HEK293 (cell line): ENCODE measurements around the gene PARVA.

Source experiments
- CTCF ChIA-PET: fragments of 350-600 bp; formaldehyde crosslinking; extraction: SDS; loops from one replicate; lab custom pipeline; 2021; ENCODE audit warnings: antibody characterized with exemption; lab: Yijun Ruan, JAX
- POLR2A ChIA-PET: fragments of 300-600 bp; formaldehyde crosslinking; extraction: SDS; loops from one replicate; lab custom pipeline; 2020; ENCODE audit warnings: antibody characterized with exemption, inconsistent platforms; lab: Yijun Ruan, JAX
- H3K27ac ChIP-seq: fragments of 200-500 bp; sonication (Bioruptor generic); 2 replicates; pipeline ENCODE4 v1.5.1; 2014; ENCODE audit warnings: low read depth, low read length, control low read depth, inconsistent platforms; ENCODE audit errors: extremely low read depth
- H3K36me3 ChIP-seq, 2 experiments: fragments of 200-500 bp in 1 of 2; sonication (Bioruptor generic) in 1 of 2; 1 replicate in 1 of 2; 2 replicates in 1 of 2; pipeline ENCODE4 v1.5.1; 2014 to 2017; ENCODE audit warnings: inconsistent platforms in 2 of 2, low read length in 2 of 2; ENCODE audit not compliant: control insufficient read depth in 2 of 2, insufficient read depth in 1 of 2
- H3K4me1 ChIP-seq: fragments of 200-500 bp; sonication (Bioruptor generic); 2 replicates; pipeline ENCODE4 v1.5.1; 2014; ENCODE audit warnings: mild to moderate bottlenecking, low read length, inconsistent platforms; ENCODE audit not compliant: control insufficient read depth, insufficient read depth
- H3K4me3 ChIP-seq: 2 replicates; pipeline ENCODE4 v1.5.1; 2011; ENCODE audit warnings: low read depth, mild to moderate bottlenecking, control low read depth, low read length, moderate library complexity
- H3K9me3 ChIP-seq: fragments of 200-500 bp; sonication (Bioruptor generic); 2 replicates; pipeline ENCODE4 v1.5.1; 2014; ENCODE audit warnings: low read depth, low read length, inconsistent platforms; ENCODE audit not compliant: control insufficient read depth, insufficient read depth
- AEBP2 ChIP-seq: fragments of 450-650 bp; formaldehyde crosslinking; IDR thresholded peaks from 2 replicates; pipeline ENCODE4 v1.5.1; 2016; ENCODE audit warnings: missing biosample characterization, missing genetic modification characterization, borderline replicate concordance
- BCL6B ChIP-seq: fragments of 450-650 bp; formaldehyde crosslinking; IDR thresholded peaks from 2 replicates; pipeline ENCODE4 v1.5.1; 2017; ENCODE audit warnings: missing biosample characterization, missing genetic modification characterization
- GLI4 ChIP-seq: fragments of 450-650 bp; formaldehyde crosslinking; IDR thresholded peaks from 2 replicates; pipeline ENCODE4 v1.5.1; 2016; ENCODE audit warnings: missing biosample characterization, missing genetic modification characterization
- GLIS2 ChIP-seq: fragments of 450-650 bp; formaldehyde crosslinking; IDR thresholded peaks from 2 replicates; pipeline ENCODE4 v1.5.1; 2016; ENCODE audit warnings: missing biosample characterization, missing genetic modification characterization
- HOXA7 ChIP-seq: sonication (generic); formaldehyde crosslinking; IDR thresholded peaks from 2 replicates; pipeline ENCODE4 v1.8.1; 2022; ENCODE audit warnings: missing genetic modification reagents, borderline replicate concordance
- HOXC10 ChIP-seq: sonication (generic); formaldehyde crosslinking; IDR thresholded peaks from 2 replicates; pipeline ENCODE4 v1.8.1; 2023; ENCODE audit warnings: mild to moderate bottlenecking, missing genetic modification reagents
- PRDM6 ChIP-seq: fragments of 450-650 bp; formaldehyde crosslinking; IDR thresholded peaks from 2 replicates; pipeline ENCODE4 v1.5.1; 2017; ENCODE audit warnings: missing biosample characterization, missing genetic modification characterization
- SCRT1 ChIP-seq: fragments of 450-650 bp; formaldehyde crosslinking; IDR thresholded peaks from 2 replicates; pipeline ENCODE4 v1.5.1; 2016; ENCODE audit warnings: missing biosample characterization, missing genetic modification characterization, borderline replicate concordance
- SETDB1 ChIP-seq: IDR thresholded peaks from one replicate; pipeline ENCODE4 v1.6.1; 2017; ENCODE audit warnings: mild to moderate bottlenecking, low read length, moderate library complexity, mixed read lengths; ENCODE audit not compliant: insufficient read length
- TRIM28 ChIP-seq: IDR thresholded peaks from 2 replicates; pipeline ENCODE4 v1.6.1; 2011; ENCODE audit warnings: low read length, control low read depth, borderline replicate concordance
- ZBTB1 ChIP-seq: fragments of 450-650 bp; formaldehyde crosslinking; IDR thresholded peaks from 2 replicates; pipeline ENCODE4 v1.5.1; 2016; ENCODE audit warnings: missing biosample characterization, missing genetic modification characterization
- ZBTB44 ChIP-seq: fragments of 450-650 bp; IDR thresholded peaks from 2 replicates; pipeline ENCODE4 v1.5.1; 2018; ENCODE audit warnings: missing biosample characterization, mild to moderate bottlenecking, missing genetic modification characterization
- ZFHX2 ChIP-seq: fragments of 450-650 bp; formaldehyde crosslinking; conservative IDR thresholded peaks from 2 replicates; pipeline ENCODE4 v1.5.1; 2016; ENCODE audit warnings: missing biosample characterization, missing genetic modification characterization
- ZNF132 ChIP-seq: fragments of 450-650 bp; formaldehyde crosslinking; IDR thresholded peaks from 2 replicates; pipeline ENCODE4 v1.5.1; 2017; ENCODE audit warnings: missing biosample characterization, missing genetic modification characterization, borderline replicate concordance
- ZNF138 ChIP-seq: fragments of 450-650 bp; formaldehyde crosslinking; IDR thresholded peaks from 2 replicates; pipeline ENCODE4 v1.5.1; 2016; ENCODE audit warnings: missing biosample characterization, missing genetic modification characterization, borderline replicate concordance
- ZNF155 ChIP-seq: fragments of 450-650 bp; formaldehyde crosslinking; IDR thresholded peaks from 2 replicates; pipeline ENCODE4 v1.5.1; 2016; ENCODE audit warnings: missing biosample characterization, missing genetic modification characterization
- ZNF157 ChIP-seq: fragments of 450-650 bp; formaldehyde crosslinking; IDR thresholded peaks from 2 replicates; pipeline ENCODE4 v1.5.1; 2016; ENCODE audit warnings: missing biosample characterization, missing genetic modification characterization
- ZNF521 ChIP-seq: fragments of 450-650 bp; formaldehyde crosslinking; IDR thresholded peaks from 2 replicates; pipeline ENCODE4 v1.5.1; 2017; ENCODE audit warnings: missing biosample characterization, mild to moderate bottlenecking, missing genetic modification characterization
- ZNF530 ChIP-seq: fragments of 450-650 bp; formaldehyde crosslinking; IDR thresholded peaks from 2 replicates; pipeline ENCODE4 v1.5.1; 2016; ENCODE audit warnings: low read depth, missing biosample characterization, missing genetic modification characterization
- ZNF626 ChIP-seq: fragments of 450-650 bp; sonication (Bioruptor Pico); formaldehyde crosslinking; IDR thresholded peaks from 2 replicates; pipeline ENCODE4 v1.5.1; 2018; ENCODE audit warnings: missing biosample characterization, missing genetic modification characterization, inconsistent platforms
- ZNF658 ChIP-seq: fragments of 450-650 bp; formaldehyde crosslinking; IDR thresholded peaks from 2 replicates; pipeline ENCODE4; 2016; ENCODE audit warnings: missing biosample characterization, missing genetic modification characterization
- ZNF660 ChIP-seq: fragments of 450-650 bp; IDR thresholded peaks from 2 replicates; pipeline ENCODE4 v1.5.1; 2018; ENCODE audit warnings: missing biosample characterization, mild to moderate bottlenecking, missing genetic modification characterization
- ZNF830 ChIP-seq: fragments of 450-650 bp; IDR thresholded peaks from 2 replicates; pipeline ENCODE4 v1.5.0; 2018; ENCODE audit warnings: missing biosample characterization, missing genetic modification characterization, low read depth, mild to moderate bottlenecking, moderate library complexity

Gene PARVA

GRCh38 chr11:12464303-12464702 lies 86.9 kb downstream of the PARVA start (continued):
- TF ChIP-seq HOXC10 (CRISPR knock-in tag) (no peak), SETDB1 (peak; percentile 56), PRDM6 (tag by site-specific recombination) (no peak), TRIM28 (peak; percentile 55; the same call in 1 of the 2 replicates), ZNF626 (no peak), ZNF132 (tag by site-specific recombination) (no peak), ZNF830 (tag by site-specific recombination) (no peak), ZNF155 (tag by site-specific recombination) (no peak), GLIS2 (tag by site-specific recombination) (no peak), ZBTB1 (tag by site-specific recombination) (no peak)

GRCh38 chr11:12465332-12465731 lies 88.0 kb downstream of the PARVA start:
- TF ChIP-seq SCRT1 (tag by site-specific recombination): no peak
- no peak for TF ChIP-seq ZNF660 (tag by site-specific recombination)
- TF ChIP-seq ZNF521 (tag by site-specific recombination): no peak
- no peak for TF ChIP-seq GLI4 (tag by site-specific recombination)
- TF ChIP-seq ZNF157 (tag by site-specific recombination): no peak
- no peak for TF ChIP-seq ZBTB44 (tag by site-specific recombination)
- no peak for TF ChIP-seq BCL6B (tag by site-specific recombination)
- no peak for TF ChIP-seq ZNF658 (tag by site-specific recombination)
- TF ChIP-seq AEBP2: no peak
- no peak for TF ChIP-seq ZNF138 (tag by site-specific recombination)
- TF ChIP-seq HOXA7 (CRISPR knock-in tag): no peak
- no peak for TF ChIP-seq ZFHX2 (tag by site-specific recombination)
- TF ChIP-seq ZNF530 (tag by site-specific recombination): no peak
- CTCF ChIA-PET: interaction anchor here (0.7 kb wide), 1 partner anchor 423 kb away, joined by 3 read pairs; no protein-coding TSS in a partner anchor
- Histone ChIP-seq H3K36me3 (no peaks in the 10 kb centered on the region), H3K27ac (no peak overlapping the region), H3K9me3 (no peaks in the 10 kb centered on the region), H3K4me1 (no peaks in the 10 kb centered on the region), H3K4me3 (no peak overlapping the region)
- POLR2A ChIA-PET: no interaction called here
